Middle frontal gyrus (tissue), 1 donor: Measurements from ENCODE around the gene ADGRG3.
"Not testable (repeated sequence)": the region's sequence is repeated elsewhere in the genome, so short reads cannot be mapped to it uniquely, and the experiment has no call there.

Experiments used
- DNase-seq: peaks from one replicate; pipeline ENCODE4 v3.0.0-alpha.2; 2015; ENCODE audit warnings: low spot score; ENCODE audit errors: extremely low spot score

ADGRG3 gene

GRCh38 chr16:57661936-57662906 lies 5.9 kb upstream of the ADGRG3 start:
- no peak for DNase-seq

GRCh38 chr16:57663436-57663835 lies 4.7 kb upstream of the ADGRG3 start:
- no peak for DNase-seq

GRCh38 chr16:57663917-57664661 lies 4.0 kb upstream of the ADGRG3 start:
- no peak for DNase-seq

GRCh38 chr16:57664662-57665025 lies 3.5 kb upstream of the ADGRG3 start:
- no peak for DNase-seq

GRCh38 chr16:57665541-57665940 lies 2.6 kb upstream of the ADGRG3 start:
- DNase-seq, result no peak

GRCh38 chr16:57666353-57667047 lies 1.6 kb upstream of the ADGRG3 start:
- DNase-seq, result no peak

GRCh38 chr16:57667048-57667525 lies 1.0 kb upstream of the ADGRG3 start:
- DNase-seq, result no peak

- DNase-seq, result no peak
Measured at GRCh38 chr16:57667526-57668262, 412 bp upstream of the ADGRG3 start.

- DNase-seq, result no peak
Measured at GRCh38 chr16:57668630-57669475, 747 bp downstream of the ADGRG3 start.

- no peak for DNase-seq
Measured at GRCh38 chr16:57669476-57670162, 1.5 kb downstream of the ADGRG3 start.

- no peak for DNase-seq
Measured at GRCh38 chr16:57670196-57670595, 2.1 kb downstream of the ADGRG3 start.

GRCh38 chr16:57671451-57671850 lies 3.3 kb downstream of the ADGRG3 start:
- not testable (repeated sequence) for DNase-seq

- no peak for DNase-seq
Measured at GRCh38 chr16:57672416-57672815, 4.3 kb downstream of the ADGRG3 start.

GRCh38 chr16:57672824-57673223 lies 4.7 kb downstream of the ADGRG3 start:
- no peak for DNase-seq

- no peak for DNase-seq
Measured at GRCh38 chr16:57675741-57676551, 7.8 kb downstream of the ADGRG3 start.

- DNase-seq, result no peak
Measured at GRCh38 chr16:57676553-57677085, 8.5 kb downstream of the ADGRG3 start.

- no peak for DNase-seq
Measured at GRCh38 chr16:57677622-57678369, 9.7 kb downstream of the ADGRG3 start.

- DNase-seq, result no peak
Measured at GRCh38 chr16:57679016-57679415, 10.9 kb downstream of the ADGRG3 start.
